Cardiac muscle cell (in vitro differentiated cells and primary cell): ENCODE results near the gene CCNK. TPM values are rescaled to one million over a fixed set of nuclear protein-coding genes. Genes with fewer than 3 reads are reported as not detected.
A peak's percentile ranks its signal among the peaks of the same experiment; 100 is the strongest.

Source experiments
- DNase-seq, 2 donors: peaks; one replicate each; pipeline versions ENCODE4 v3.0.0 to v3.0.0-alpha.2; 2010 to 2017; ENCODE audit warnings: low read depth in 1 of 2, low spot score in 1 of 2
- H3K27ac ChIP-seq: fragments of 200-600 bp; sonication (generic); 2 replicates; pipeline ENCODE4 v1.5.1; 2016
- H3K27me3 ChIP-seq: fragments of 200-600 bp; sonication (generic); 2 replicates; pipeline ENCODE4 v1.6.0; 2016; ENCODE audit warnings: control low read depth
- H3K36me3 ChIP-seq: fragments of 200-600 bp; sonication (generic); 2 replicates; pipeline ENCODE4 v1.5.1; 2016; ENCODE audit warnings: control low read depth
- H3K4me1 ChIP-seq: fragments of 200-600 bp; sonication (generic); 2 replicates; pipeline ENCODE4 v1.8.1; 2017; ENCODE audit warnings: low read depth, mild to moderate bottlenecking, mixed run types
- H3K4me3 ChIP-seq: fragments of 200-600 bp; sonication (generic); 2 replicates; pipeline ENCODE4 v1.5.1; 2016; ENCODE audit warnings: mild to moderate bottlenecking
- H3K9me3 ChIP-seq: fragments of 200-600 bp; sonication (generic); 2 replicates; pipeline ENCODE4 v1.5.1; 2017; ENCODE audit warnings: low read depth, mild to moderate bottlenecking, control low read depth
- polyA plus RNA-seq: library from polyadenylated mRNA; unstranded; fragments of >200 nt; fragmentation: Nextera tagmentation; extraction: Ambion mirVana; gene quantifications from 2 replicates; pipeline ENCODE4 v1.2.1, GENCODE V29; 2016
- total RNA-seq: library from RNA; depleted of rRNA; stranded (reverse); fragments of >200 nt; gene quantifications from 2 replicates; pipeline ENCODE4 v1.2.3, GENCODE V29; 2016
- TF ChIP-seq, protein P1 (sequence below): IDR thresholded peaks from 2 replicates; pipeline ENCODE4 v1.5.1; 2012; ENCODE audit warnings: low read depth, mild to moderate bottlenecking, low read length

Gene CCNK
- total and polyA plus RNA-seq, 2 experiments from 2014 or later = 13.3 to 17.3 TPM

DNA sequence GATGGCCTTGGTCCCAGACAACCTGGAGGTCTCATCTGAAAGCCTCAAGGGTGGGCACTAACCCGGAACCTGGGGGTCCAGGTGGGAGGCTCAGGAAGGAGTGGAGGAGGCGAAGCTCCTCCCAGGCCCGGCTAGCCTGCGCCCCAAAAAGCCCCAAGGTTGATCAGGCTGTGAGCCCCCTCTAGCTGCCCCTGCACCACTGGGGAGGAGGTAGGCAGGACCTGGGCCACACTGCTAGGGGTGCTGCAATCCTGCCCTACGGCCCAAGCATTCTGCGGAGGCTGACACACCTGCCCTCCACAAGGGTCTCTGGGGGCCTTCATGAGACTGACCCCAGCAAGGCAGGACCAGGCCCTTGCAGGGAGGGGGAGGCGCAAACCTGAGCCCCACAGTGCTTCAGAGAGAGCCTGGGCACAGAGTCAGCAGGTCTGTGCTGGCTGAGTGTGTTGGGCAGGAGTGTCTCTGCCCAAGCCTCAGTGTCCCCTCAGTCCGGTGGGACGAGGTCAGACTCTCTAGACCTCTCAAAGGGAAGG lies 70.9 kb downstream of the CCNK start:
- TF ChIP-seq, protein P1, sequence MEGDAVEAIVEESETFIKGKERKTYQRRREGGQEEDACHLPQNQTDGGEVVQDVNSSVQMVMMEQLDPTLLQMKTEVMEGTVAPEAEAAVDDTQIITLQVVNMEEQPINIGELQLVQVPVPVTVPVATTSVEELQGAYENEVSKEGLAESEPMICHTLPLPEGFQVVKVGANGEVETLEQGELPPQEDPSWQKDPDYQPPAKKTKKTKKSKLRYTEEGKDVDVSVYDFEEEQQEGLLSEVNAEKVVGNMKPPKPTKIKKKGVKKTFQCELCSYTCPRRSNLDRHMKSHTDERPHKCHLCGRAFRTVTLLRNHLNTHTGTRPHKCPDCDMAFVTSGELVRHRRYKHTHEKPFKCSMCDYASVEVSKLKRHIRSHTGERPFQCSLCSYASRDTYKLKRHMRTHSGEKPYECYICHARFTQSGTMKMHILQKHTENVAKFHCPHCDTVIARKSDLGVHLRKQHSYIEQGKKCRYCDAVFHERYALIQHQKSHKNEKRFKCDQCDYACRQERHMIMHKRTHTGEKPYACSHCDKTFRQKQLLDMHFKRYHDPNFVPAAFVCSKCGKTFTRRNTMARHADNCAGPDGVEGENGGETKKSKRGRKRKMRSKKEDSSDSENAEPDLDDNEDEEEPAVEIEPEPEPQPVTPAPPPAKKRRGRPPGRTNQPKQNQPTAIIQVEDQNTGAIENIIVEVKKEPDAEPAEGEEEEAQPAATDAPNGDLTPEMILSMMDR = no peak
- DNase-seq = no peak
- no peaks in the 10 kb centered on the region for H3K36me3 ChIP-seq

DNA sequence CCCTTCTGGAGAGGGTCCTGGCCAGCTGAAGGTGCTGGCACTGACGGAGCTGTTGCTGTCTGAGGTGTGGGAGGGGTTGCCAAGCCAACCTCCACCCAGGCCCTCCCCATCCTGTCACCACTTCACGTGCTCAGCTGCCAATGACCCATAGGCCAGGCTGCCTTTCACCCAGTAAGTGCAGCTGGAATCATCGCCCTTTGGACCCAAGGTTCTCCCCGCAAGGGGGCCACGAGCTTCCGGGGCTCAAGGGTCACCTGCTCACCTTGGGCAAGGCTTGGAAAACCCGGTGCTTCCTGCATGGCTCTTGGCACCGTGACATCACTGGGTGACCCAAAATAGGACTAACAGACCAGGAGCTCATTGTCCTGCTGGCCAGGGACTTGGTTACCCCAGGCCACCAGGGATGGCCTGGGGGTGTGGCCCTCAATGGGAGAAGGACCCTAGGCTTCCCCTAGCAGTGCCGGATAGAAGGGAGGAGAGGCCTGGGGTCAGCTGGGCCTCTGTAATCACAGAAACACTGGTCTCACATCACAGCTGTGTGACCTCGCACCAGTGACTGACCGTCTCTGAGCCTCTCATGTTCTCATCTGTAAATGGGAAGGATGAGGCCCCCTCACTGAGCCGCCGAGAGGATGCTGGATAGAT lies 71.5 kb downstream of the CCNK start:
- Histone ChIP-seq H3K4me1 (peaks cover 9% of the 10 kb centered on the region), H3K27ac (no peak overlapping the region), H3K4me3 (no peak overlapping the region), H3K36me3 (no peaks in the 10 kb centered on the region), H3K27me3 (no peaks in the 10 kb centered on the region), H3K9me3 (no peaks in the 10 kb centered on the region)
- no peak for DNase-seq
- TF ChIP-seq, protein P1 = no peak

More for the DNA sequence above, 70.9 kb downstream of the CCNK start:
- no peak overlapping the region for H3K4me3 ChIP-seq
- no peaks in the 10 kb centered on the region for H3K9me3 ChIP-seq
- H3K4me1 ChIP-seq = peaks cover 9% of the 10 kb centered on the region
- no peak overlapping the region for H3K27ac ChIP-seq
- H3K27me3 ChIP-seq = no peaks in the 10 kb centered on the region

DNA sequence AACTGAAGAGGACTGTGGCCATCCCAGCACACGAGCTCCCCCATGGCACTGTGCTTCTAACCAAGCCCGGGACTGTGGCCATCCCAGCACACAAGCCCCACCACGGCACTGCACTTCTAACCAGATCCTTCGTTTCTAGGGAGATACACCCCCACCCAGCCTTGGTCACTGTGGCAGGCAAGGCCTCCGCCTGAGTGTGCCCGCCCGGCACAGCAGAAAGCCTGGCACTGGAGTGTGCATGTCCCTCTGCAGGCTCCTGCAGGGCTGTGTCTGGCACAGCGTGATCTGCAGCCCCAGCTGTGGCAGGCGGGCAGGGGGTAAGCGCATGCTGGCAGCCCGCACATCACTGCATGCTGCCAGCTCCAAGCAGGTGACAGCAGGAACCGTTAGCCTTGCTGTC lies 73.0 kb downstream of the CCNK start:
- H3K36me3 ChIP-seq = no peaks in the 10 kb centered on the region
- no peak overlapping the region for H3K4me3 ChIP-seq
- peaks cover 3% of the 10 kb centered on the region for H3K4me1 ChIP-seq
- H3K27ac ChIP-seq = no peak overlapping the region
- no peaks in the 10 kb centered on the region for H3K9me3 ChIP-seq
- H3K27me3 ChIP-seq = no peaks in the 10 kb centered on the region
- TF ChIP-seq, protein P1 = no peak
- no peak for DNase-seq

DNA sequence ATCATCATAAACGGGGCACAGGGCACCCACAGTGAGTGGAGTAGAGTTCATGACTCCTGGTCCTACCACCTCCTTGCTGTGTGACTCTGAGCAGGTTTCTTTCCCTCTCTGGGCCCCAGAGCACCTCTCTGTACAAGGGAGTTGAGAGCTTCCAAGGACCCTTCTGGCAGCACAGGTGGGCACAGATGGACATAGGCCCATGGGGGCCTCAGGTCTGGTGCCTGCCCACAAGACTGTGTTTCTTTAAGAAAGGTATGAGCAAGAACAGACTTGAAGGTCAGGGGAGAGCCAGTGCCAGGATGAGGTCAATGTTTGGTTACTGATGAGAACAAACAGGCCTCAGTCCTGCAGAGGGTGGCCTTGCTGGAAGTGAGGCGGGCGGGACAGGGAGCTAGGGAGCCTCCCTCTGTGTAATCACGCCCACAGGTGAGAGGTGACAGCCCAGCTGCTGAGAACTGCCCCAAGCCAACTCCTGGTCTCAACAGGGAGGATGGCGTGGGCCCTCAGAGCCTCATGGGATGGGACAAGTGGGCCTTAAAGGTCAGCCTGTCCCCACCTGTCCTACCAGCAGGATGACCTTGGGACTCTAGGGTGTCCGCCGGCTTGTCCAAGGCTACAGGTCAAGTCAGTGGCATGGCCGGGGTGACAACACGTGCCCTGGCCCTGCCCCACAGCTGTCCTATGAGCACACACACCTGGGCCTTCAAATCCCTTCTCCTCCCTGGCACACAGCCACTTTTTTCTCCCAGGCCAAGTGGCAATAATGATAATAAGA lies 73.7 kb downstream of the CCNK start:
- Histone ChIP-seq H3K4me3 (no peak overlapping the region), H3K27me3 (no peaks in the 10 kb centered on the region), H3K36me3 (no peaks in the 10 kb centered on the region), H3K4me1 (no peaks in the 10 kb centered on the region), H3K9me3 (no peaks in the 10 kb centered on the region), H3K27ac (peak overlapping the region; percentile 28)
- TF ChIP-seq, protein P1 = no peak
- DNase-seq = no peak

DNA sequence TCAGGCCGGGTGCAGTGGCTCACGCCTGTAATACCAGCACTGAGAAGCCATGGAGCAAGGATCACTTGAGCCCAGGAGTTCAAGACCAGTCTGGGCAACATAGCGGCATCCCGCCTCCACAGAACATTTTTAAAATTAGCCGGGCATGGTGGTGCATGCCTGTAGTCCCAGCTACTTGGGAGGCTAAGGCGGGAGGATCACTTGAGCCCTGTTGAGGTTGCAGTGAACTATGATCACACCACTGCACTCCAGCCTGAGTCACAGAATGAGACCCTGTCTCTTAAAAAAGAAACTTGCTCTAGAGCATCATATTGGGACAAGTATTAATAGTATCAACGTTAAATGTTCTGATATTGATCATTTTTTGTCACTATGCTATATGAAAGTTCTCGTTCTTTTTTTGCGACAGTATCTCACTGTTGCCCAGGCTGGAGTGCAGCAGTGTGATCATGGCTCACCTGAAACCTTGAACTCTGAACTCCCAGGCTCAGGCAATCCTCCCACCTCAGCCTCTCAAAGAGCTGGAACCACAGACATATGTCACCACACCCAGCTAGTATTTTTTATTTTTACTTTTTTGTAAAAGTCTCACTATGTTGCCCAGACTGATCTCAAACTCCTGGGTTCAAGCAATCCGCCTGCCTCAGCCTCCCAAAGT lies 75.1 kb downstream of the CCNK start:
- Histone ChIP-seq H3K27me3 (no peaks in the 10 kb centered on the region), H3K27ac (no peak overlapping the region), H3K4me3 (no peak overlapping the region), H3K36me3 (no peaks in the 10 kb centered on the region), H3K9me3 (no peaks in the 10 kb centered on the region), H3K4me1 (no peaks in the 10 kb centered on the region)
- TF ChIP-seq, protein P1 = no peak
- no peak for DNase-seq
